Measurements from ENCODE around the gene CNPY1.

DNA sequence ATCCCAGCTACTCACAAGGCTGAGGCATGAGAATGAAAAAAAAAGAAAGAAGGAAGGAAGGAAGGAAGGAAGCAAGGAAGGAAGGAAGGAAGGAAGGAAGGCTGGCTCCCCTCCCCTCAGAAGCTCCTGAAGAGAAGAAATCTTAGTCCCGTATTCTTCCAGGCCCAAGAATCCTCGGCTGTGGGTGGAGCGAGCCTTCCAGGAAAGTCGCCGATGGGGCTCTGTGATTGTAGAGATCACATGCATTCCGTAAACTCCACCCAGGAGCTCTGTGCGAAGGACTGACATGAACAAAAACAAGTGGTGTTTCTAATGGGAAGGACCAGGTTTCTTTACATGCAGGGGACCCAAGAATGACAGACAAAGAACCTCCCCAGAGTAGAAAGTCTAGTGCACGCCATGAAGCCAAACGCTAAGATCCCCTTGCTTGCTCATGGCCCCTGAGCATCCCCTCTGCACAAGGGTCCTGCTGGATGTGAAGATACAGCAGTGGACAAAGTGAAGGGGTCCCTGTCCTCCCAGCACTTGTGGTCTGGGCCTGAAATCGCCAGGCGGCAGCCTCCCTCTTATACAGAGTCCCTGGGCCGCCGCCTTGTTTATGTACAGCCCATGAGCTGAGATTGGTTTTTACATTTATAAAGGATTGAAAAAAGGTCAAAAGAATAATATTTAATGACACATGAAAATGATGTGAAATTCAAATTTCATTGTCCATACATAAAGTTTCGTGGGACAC is 25.2 kb downstream of the CNPY1 start:
- TF ChIP-seq YY1 (IDR thresholded peaks at IDR 0.05; ENCODE audit: low read depth): no peak
- no peak for TF ChIP-seq CREB1 (IDR thresholded peaks at IDR 0.05; ENCODE audit: low read depth)
- no peak for TF ChIP-seq EP300 (IDR thresholded peaks at IDR 0.05; ENCODE audit: borderline replicate concordance)
- TF ChIP-seq, protein P1, sequence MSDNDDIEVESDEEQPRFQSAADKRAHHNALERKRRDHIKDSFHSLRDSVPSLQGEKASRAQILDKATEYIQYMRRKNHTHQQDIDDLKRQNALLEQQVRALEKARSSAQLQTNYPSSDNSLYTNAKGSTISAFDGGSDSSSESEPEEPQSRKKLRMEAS (IDR thresholded peaks at IDR 0.05): no peak
- TF ChIP-seq CEBPB (IDR thresholded peaks at IDR 0.05): no peak
